RWPE1 (cell line): ENCODE results near the gene BTRC.

Experiments used
- CTCF ChIA-PET: fragments of 350-600 bp; sonication (Branson Sonifier 250); formaldehyde crosslinking; extraction: SDS; loops from one replicate; lab custom pipeline; 2021; lab: Yijun Ruan, JAX
- POLR2A ChIA-PET: fragments of 400-600 bp; formaldehyde crosslinking; extraction: SDS; loops from one replicate; lab custom pipeline; 2020; ENCODE audit warnings: antibody characterized with exemption; ENCODE audit not compliant: low non-redundant PET; lab: Yijun Ruan, JAX
- DNase-seq: peaks from one replicate; pipeline ENCODE4 v3.0.0; 2012; ENCODE audit warnings: low spot score
- H3K27ac ChIP-seq: fragments of 450-650 bp; 2 replicates; pipeline ENCODE4 v1.5.1; 2017
- CTCF ChIP-seq: fragments of 450-650 bp; conservative IDR thresholded peaks from 2 replicates; pipeline ENCODE4 v1.5.1; 2017; ENCODE audit warnings: low read depth, mild to moderate bottlenecking

The BTRC gene

GRCh38 chr10:101464599-101464998, 110.6 kb downstream of the BTRC start:
- POLR2A ChIA-PET = no interaction called here
- DNase-seq = no peak
- no peak for TF ChIP-seq CTCF
- H3K27ac ChIP-seq = no peak overlapping the region
- CTCF ChIA-PET = interaction anchor here (0.6 to 4.9 kb wide), 3 partner anchors 44 to 250 kb away, joined by 3 to 50 read pairs (median 3); no protein-coding TSS in a partner anchor

GRCh38 chr10:101466016-101466912, 112.3 kb downstream of the BTRC start:
- ChIA-PET CTCF (interaction anchor here (0.5 to 4.9 kb wide), 27 partner anchors 12 to 1997 kb away, joined by 3 to 50 read pairs (median 5); no protein-coding TSS in a partner anchor), POLR2A (no interaction called here)
- DNase-seq = no peak
- no peak for TF ChIP-seq CTCF
- H3K27ac ChIP-seq = no peak overlapping the region

- ChIA-PET CTCF (interaction anchor here (0.5 to 4.9 kb wide), 55 partner anchors 8 to 517 kb away, joined by 3 to 50 read pairs (median 4); no protein-coding TSS in a partner anchor), POLR2A (no interaction called here)
- H3K27ac ChIP-seq = no peak overlapping the region
- TF ChIP-seq CTCF = peak; percentile 91
- DNase-seq = peak; percentile 72
Measured at GRCh38 chr10:101467286-101467770, 113.4 kb downstream of the BTRC start.

- ChIA-PET CTCF (interaction anchor here (0.6 to 4.9 kb wide), 18 partner anchors 10 to 313 kb away, joined by 3 to 50 read pairs (median 5); no protein-coding TSS in a partner anchor), POLR2A (no interaction called here)
- H3K27ac ChIP-seq = no peak overlapping the region
- no peak for TF ChIP-seq CTCF
- no peak for DNase-seq
Measured at GRCh38 chr10:101468159-101468558, 114.2 kb downstream of the BTRC start.

- CTCF ChIA-PET = interaction anchor here (0.6 to 1.1 kb wide), 2 partner anchors 9 to 174 kb away, joined by 3 read pairs; no protein-coding TSS in a partner anchor
- POLR2A ChIA-PET = no interaction called here
- TF ChIP-seq CTCF = no peak
- no peak overlapping the region for H3K27ac ChIP-seq
- DNase-seq = no peak
Measured at GRCh38 chr10:101476383-101476782, 122.4 kb downstream of the BTRC start.

GRCh38 chr10:101478956-101479355, 125.0 kb downstream of the BTRC start:
- no peak for TF ChIP-seq CTCF
- ChIA-PET POLR2A (no interaction called here), CTCF (interaction anchor here (2.2 kb wide), 1 partner anchor 12 kb away, joined by 23 read pairs; no protein-coding TSS in a partner anchor)
- DNase-seq = no peak
- H3K27ac ChIP-seq = no peak overlapping the region
